ENCODE results near the gene ERMP1.

GRCh38 chr9:5791870-5792269, 41.0 kb downstream of the ERMP1 start:
- TF ChIP-seq CTCF (IDR thresholded peaks at IDR 0.05; ENCODE audit: low read depth, low read length) (no peak), EZH2phosphoT487 (IDR thresholded peaks at IDR 0.05; ENCODE audit: low read depth) (no peak)

Data from OCI-LY3 (cell line).